Activated CD8-positive, alpha-beta T cell treated with anti-CD3 and anti-CD28 coated beads for 36 hours (primary cell): ENCODE measurements around the gene OPCML. TPM values are rescaled to one million over a fixed set of nuclear protein-coding genes. Genes with fewer than 3 reads are reported as not detected.

ENCODE experiments used
- ATAC-seq: fragments of 200-7000 bp; cut with Tn5 transposase; one replicate; pipeline ENCODE4 v1.10.0; 2021; ENCODE audit warnings: mild to moderate bottlenecking, moderate library complexity
- CTCF ChIA-PET: fragments of 350-600 bp; sonication (Branson Sonifier 250); formaldehyde crosslinking; loops from one replicate; lab custom pipeline; 2021; ENCODE audit warnings: antibody characterized with exemption; lab: Charles Lee
- POLR2A ChIA-PET: fragments of 350-600 bp; sonication (Branson Sonifier 250); formaldehyde crosslinking; loops from one replicate; lab custom pipeline; 2021; ENCODE audit warnings: antibody characterized with exemption; lab: Charles Lee
- DNase-seq: peaks from one replicate; pipeline ENCODE4 v3.0.0-alpha.2; 2020
- H3K27ac Mint-ChIP-seq: one replicate; pipeline ENCODE4 v1.8.0; 2021; ENCODE audit warnings: mild to moderate bottlenecking, mixed read lengths
- H3K27me3 Mint-ChIP-seq: one replicate; pipeline ENCODE4 v1.8.0; 2021; ENCODE audit warnings: mixed read lengths
- H3K36me3 Mint-ChIP-seq: one replicate; pipeline ENCODE4 v1.8.0; 2021; ENCODE audit warnings: low read depth, mixed read lengths
- H3K4me1 Mint-ChIP-seq: one replicate; pipeline ENCODE4 v1.8.0; 2021; ENCODE audit warnings: low read depth, mixed read lengths
- H3K4me3 Mint-ChIP-seq: one replicate; pipeline ENCODE4 v1.8.0; 2021; ENCODE audit warnings: mild to moderate bottlenecking, moderate library complexity, mixed read lengths
- H3K9me3 Mint-ChIP-seq: one replicate; pipeline ENCODE4 v1.8.0; 2021; ENCODE audit warnings: mixed read lengths
- intact Hi-C: fragments of 100-400 bp; cut with micrococcal nuclease; formaldehyde crosslinking; loops from one replicate; pipeline ENCODE4 v1.10.0; 2022
- total RNA-seq, 2 experiments: library from RNA; stranded (reverse); gene quantifications; one replicate each; pipeline ENCODE4 v1.2.3, GENCODE V29; 2021
- TF ChIP-seq, protein P1 (sequence below): fragments of 200-600 bp; IDR thresholded peaks from one replicate; pipeline ENCODE4 v1.8.0; 2022; ENCODE audit warnings: antibody characterized with exemption, mild to moderate bottlenecking

Gene OPCML
- total RNA-seq, 2 experiments from 2014 or later, result not detected

DNA sequence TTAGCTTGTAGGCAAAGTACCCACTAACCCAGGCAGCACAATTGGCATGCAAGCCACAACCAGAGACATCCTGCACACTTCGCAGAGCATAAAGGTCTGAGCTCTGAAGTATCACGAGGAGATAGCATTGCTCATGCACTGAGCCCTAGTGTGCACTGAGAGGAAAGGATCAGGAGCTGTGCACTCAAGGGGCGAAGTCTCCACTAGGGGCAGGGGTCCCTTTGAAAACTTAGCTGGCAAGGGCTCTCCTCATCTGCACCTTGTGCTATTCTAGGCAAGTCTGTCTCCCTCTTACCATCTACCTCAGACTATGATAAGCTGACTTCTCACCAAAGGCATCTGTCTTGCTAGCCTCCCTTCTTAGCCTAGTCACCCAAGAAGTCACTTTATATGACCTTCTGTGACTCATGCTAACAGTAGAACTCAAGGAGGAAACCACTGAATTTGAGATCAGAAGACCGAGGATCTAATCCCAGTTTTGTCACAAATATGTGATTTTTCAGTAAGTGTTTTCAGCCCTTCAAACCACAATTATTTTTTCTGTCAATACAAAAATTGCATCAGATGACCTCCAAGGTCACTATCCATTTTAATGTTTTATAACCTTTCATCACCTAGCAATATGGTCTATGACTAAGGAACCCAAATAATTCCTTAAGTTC lies 1083.8 kb downstream of the OPCML start:
- intact Hi-C loops, result no loop called here
- ATAC-seq (no peak), DNase-seq (no peak)
- CTCF ChIA-PET, result no interaction called here
- TF ChIP-seq, protein P1, sequence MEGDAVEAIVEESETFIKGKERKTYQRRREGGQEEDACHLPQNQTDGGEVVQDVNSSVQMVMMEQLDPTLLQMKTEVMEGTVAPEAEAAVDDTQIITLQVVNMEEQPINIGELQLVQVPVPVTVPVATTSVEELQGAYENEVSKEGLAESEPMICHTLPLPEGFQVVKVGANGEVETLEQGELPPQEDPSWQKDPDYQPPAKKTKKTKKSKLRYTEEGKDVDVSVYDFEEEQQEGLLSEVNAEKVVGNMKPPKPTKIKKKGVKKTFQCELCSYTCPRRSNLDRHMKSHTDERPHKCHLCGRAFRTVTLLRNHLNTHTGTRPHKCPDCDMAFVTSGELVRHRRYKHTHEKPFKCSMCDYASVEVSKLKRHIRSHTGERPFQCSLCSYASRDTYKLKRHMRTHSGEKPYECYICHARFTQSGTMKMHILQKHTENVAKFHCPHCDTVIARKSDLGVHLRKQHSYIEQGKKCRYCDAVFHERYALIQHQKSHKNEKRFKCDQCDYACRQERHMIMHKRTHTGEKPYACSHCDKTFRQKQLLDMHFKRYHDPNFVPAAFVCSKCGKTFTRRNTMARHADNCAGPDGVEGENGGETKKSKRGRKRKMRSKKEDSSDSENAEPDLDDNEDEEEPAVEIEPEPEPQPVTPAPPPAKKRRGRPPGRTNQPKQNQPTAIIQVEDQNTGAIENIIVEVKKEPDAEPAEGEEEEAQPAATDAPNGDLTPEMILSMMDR, result no peak
- no peak overlapping the region for H3K27ac Mint-ChIP-seq
- no peaks in the 10 kb centered on the region for H3K4me1 Mint-ChIP-seq
- H3K36me3 Mint-ChIP-seq, result no peaks in the 10 kb centered on the region
- H3K4me3 Mint-ChIP-seq, result no peak overlapping the region
- POLR2A ChIA-PET, result no interaction called here
- H3K9me3 Mint-ChIP-seq, result no peaks in the 10 kb centered on the region
- H3K27me3 Mint-ChIP-seq, result no peaks in the 10 kb centered on the region

DNA sequence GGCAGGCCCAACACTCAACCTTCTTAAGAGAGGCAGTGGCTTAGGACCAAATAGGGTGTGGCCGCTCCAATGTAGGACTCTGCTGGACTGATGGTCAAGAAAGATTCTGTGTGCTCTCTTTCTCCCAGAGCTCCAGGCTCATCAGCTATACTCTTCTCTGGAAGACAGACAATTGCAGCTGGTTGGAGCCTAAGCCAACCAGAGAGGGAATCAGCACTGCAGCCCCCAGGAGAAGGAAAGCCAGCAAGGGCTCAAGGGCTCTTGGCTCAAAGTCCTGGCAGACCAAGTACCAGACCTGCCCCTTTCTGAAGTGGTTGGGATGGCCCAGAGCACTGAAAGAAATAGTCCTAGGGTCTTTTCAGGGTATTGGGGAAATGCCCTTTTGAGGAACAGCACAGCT lies 1084.5 kb downstream of the OPCML start:
- Mint-ChIP-seq H3K4me1 (no peaks in the 10 kb centered on the region), H3K27me3 (no peaks in the 10 kb centered on the region), H3K4me3 (no peak overlapping the region), H3K36me3 (no peaks in the 10 kb centered on the region), H3K9me3 (no peaks in the 10 kb centered on the region), H3K27ac (no peak overlapping the region)
- DNase-seq (no peak), ATAC-seq (no peak)
- ChIA-PET POLR2A (no interaction called here), CTCF (no interaction called here)
- intact Hi-C loops, result no loop called here
- TF ChIP-seq, protein P1, result no peak

DNA sequence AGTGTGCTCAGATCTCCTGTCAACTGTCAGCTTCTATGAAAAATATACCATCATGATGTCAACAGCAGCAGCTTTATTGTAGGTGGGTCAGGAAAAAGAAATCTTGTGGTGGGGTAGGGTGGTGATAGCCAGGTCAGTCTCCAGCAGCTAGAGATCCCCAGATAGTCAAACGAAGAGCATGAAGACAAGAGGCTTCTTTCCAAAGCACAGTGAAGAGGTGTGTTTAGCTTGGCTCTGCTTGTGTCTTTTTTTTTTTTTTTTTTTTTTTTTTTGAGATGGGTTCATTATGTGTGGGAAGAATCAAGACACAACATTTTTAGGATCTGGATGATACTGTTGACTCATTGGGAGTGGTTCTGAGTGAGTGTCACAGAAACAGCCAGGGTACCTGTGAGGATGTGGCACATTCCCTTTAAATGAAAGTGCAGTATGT lies 1086.4 kb downstream of the OPCML start:
- CTCF ChIA-PET, result no interaction called here
- intact Hi-C loops, result no loop called here
- DNase-seq, result no peak

DNA sequence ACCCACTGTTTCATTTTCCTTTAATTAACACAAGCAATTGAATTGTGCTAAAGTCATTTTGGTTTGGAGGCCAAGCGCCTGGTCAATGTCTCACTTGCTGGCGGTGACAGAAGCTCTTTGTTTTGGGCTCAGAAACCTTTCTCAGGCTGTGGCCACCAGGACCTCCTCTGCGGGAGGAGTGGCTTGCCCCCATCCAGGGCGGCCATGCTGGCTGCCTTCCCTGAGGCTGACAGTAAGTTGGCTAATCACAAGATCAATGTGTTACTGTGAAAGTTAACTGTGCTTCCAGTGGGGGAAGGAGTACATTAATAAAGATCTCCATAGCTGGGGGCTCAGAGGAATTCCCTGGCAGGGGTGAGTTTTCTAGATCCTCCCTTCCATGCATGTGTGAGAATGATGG lies 1087.4 kb downstream of the OPCML start:
- Mint-ChIP-seq H3K4me1 (no peaks in the 10 kb centered on the region), H3K4me3 (no peak overlapping the region), H3K27me3 (peaks cover under 1% of the 10 kb centered on the region), H3K9me3 (peaks cover under 1% of the 10 kb centered on the region), H3K27ac (no peak overlapping the region), H3K36me3 (no peaks in the 10 kb centered on the region)
- CTCF ChIA-PET, result no interaction called here
- DNase-seq (no peak), ATAC-seq (no peak)
- TF ChIP-seq, protein P1, result no peak
- intact Hi-C loops, result no loop called here
- POLR2A ChIA-PET, result no interaction called here

More for the DNA sequence above, 1086.4 kb downstream of the OPCML start:
- Mint-ChIP-seq H3K9me3 (no peaks in the 10 kb centered on the region), H3K4me3 (no peak overlapping the region), H3K4me1 (no peaks in the 10 kb centered on the region), H3K27me3 (no peaks in the 10 kb centered on the region), H3K36me3 (no peaks in the 10 kb centered on the region), H3K27ac (no peak overlapping the region)
- TF ChIP-seq, protein P1, result no peak
- POLR2A ChIA-PET, result no interaction called here
- ATAC-seq, result no peak

DNA sequence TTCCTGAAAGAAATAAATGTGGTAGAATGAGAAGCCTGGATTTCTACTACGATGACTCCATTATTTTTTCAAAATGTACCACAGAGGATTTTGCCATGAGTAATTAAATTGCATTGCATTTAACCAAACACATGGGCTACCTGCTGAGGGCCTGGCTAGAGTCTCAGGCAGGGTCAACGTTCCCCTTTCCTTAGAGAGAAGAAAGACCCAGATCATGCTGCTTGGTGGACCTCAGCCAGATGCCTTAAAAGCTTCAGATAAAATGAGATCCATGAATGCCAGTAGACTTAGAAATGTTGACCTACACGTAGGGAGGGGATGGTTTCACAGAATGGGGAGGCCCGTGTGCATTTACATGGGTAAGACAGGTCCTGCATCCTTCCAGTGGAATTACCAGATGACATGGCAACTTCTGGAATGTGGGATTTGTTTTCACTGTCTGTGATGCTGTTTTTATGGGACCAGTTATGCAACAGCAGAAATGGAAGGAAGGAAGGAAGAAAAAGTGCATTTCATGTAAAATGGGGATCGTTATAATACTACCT lies 1092.5 kb downstream of the OPCML start:
- ChIA-PET POLR2A (no interaction called here), CTCF (no interaction called here)
- no peak overlapping the region for H3K27ac Mint-ChIP-seq
- H3K27me3 Mint-ChIP-seq, result peaks cover 2% of the 10 kb centered on the region
- ATAC-seq, result no peak
- peaks cover 3% of the 10 kb centered on the region for H3K9me3 Mint-ChIP-seq
- no peaks in the 10 kb centered on the region for H3K36me3 Mint-ChIP-seq
- intact Hi-C loops, result no loop called here
- TF ChIP-seq, protein P1, result no peak
- no peaks in the 10 kb centered on the region for H3K4me1 Mint-ChIP-seq
- no peak for DNase-seq
- no peak overlapping the region for H3K4me3 Mint-ChIP-seq
